Lung (tissue), 12 donors: ENCODE measurements around the gene SYK. TPM values are rescaled to one million over a fixed set of nuclear protein-coding genes. Genes with fewer than 3 reads are reported as not detected.

Source experiments
- ATAC-seq: fragments of 200-7000 bp; cut with Tn5 transposase; one replicate; pipeline ENCODE4 v1.9.1; 2020; ENCODE audit warnings: moderate number of reproducible peaks; ENCODE audit not compliant: insufficient read depth, low FRiP score
- DNase-seq, 3 donors: peaks; one replicate each; pipeline ENCODE4 v3.0.0-alpha.2; 2013 to 2017
- H3K27ac ChIP-seq, 2 donors: one replicate each; pipeline ENCODE4 v1.5.1; 2013; ENCODE audit warnings: mild to moderate bottlenecking in 2 of 2, moderate library complexity in 2 of 2, control low read depth in 1 of 2, inconsistent platforms in 1 of 2, low read depth in 1 of 2, low read length in 1 of 2
- H3K27me3 ChIP-seq, 3 donors: one replicate each; pipeline ENCODE4 v1.5.1; 2013; ENCODE audit warnings: low read length in 2 of 3; ENCODE audit not compliant: control insufficient read depth in 3 of 3, insufficient read depth in 3 of 3
- H3K36me3 ChIP-seq, 4 donors: one replicate each; pipeline ENCODE4 v1.5.1; 2013; ENCODE audit warnings: low read length in 4 of 4, mild to moderate bottlenecking in 1 of 4, moderate library complexity in 1 of 4; ENCODE audit not compliant: control insufficient read depth in 4 of 4, insufficient read depth in 4 of 4
- H3K4me1 ChIP-seq, 5 donors: one replicate each; pipeline ENCODE4 v1.5.1; 2013; ENCODE audit warnings: low read length in 5 of 5, mild to moderate bottlenecking in 2 of 5, moderate library complexity in 1 of 5; ENCODE audit not compliant: control insufficient read depth in 5 of 5, insufficient read depth in 5 of 5
- H3K4me3 ChIP-seq: one replicate; pipeline ENCODE4 v1.5.1; 2013; ENCODE audit warnings: mild to moderate bottlenecking, control low read depth, moderate library complexity
- H3K9ac ChIP-seq, 2 donors: one replicate each; pipeline ENCODE4 v1.5.1; 2013; ENCODE audit warnings: low read length in 2 of 2, control low read depth in 1 of 2; ENCODE audit not compliant: insufficient read depth in 1 of 2
- H3K9me3 ChIP-seq, 4 donors: one replicate each; pipeline ENCODE4 v1.5.1; 2013; ENCODE audit warnings: low read length in 3 of 4, mild to moderate bottlenecking in 1 of 4, moderate library complexity in 1 of 4; ENCODE audit not compliant: control insufficient read depth in 4 of 4, insufficient read depth in 3 of 4
- CTCF ChIP-seq: IDR thresholded peaks from 2 replicates; pipeline ENCODE4 v1.5.1; 2012; ENCODE audit warnings: mild to moderate bottlenecking; ENCODE audit errors: control extremely low read depth, extremely low read depth
- WGBS, 2 donors: extraction: QIAGEN DNeasy Blood & Tissue Kit; methylation state at CpG; one replicate each; pipeline ENCODE4 v1.1.7; 2013; 5-methylcytosine and 5-hydroxymethylcytosine counted together
- polyA plus RNA-seq, 2 donors: library from polyadenylated mRNA; stranded (reverse); fragments of 200-250 nt; gene quantifications; one replicate each; pipeline ENCODE4 v1.2.1, GENCODE V29; 2013
- total RNA-seq, 2 donors: library from RNA; depleted of rRNA in 1 of 2; stranded (reverse); fragments of >200 nt in 1 of 2; gene quantifications; one replicate each; pipeline ENCODE4 v1.2.1, GENCODE V29; 2014 to 2021
- donor health status: control.
- donor health status: control.
- donor health status: Bipolar disorder and iron deficiency.
- donor health status: healthy.
- donor health status: DM: yes; HTN: yes; CAD: no.

Gene SYK
- total and polyA plus RNA-seq, 4 donors = 13.7 to 71.6 (median 35.0) TPM

GRCh38 chr9:90888941-90889340 lies 87.3 kb downstream of the SYK start:
- peaks cover 0 to 6% (median 1%) of the 10 kb centered on the region in 4 donors for H3K9me3 ChIP-seq
- no peak for ATAC-seq
- no peak for DNase-seq
- H3K4me3 ChIP-seq = no peak overlapping the region
- no peak overlapping the region for H3K27ac ChIP-seq
- 93% methylated on average over 8 of the region's 8 CpGs for WGBS, 2 donors
- H3K36me3 ChIP-seq = peaks cover 0 to 12% (median 0%) of the 10 kb centered on the region in 4 donors
- TF ChIP-seq CTCF = no peak
- peaks cover 0 to 8% (median 0%) of the 10 kb centered on the region in 5 donors for H3K4me1 ChIP-seq
- H3K27me3 ChIP-seq = no peaks in the 10 kb centered on the region
- no peak overlapping the region for H3K9ac ChIP-seq

- TF ChIP-seq CTCF = no peak
- Histone ChIP-seq H3K9ac (no peak overlapping the region), H3K27me3 (no peaks in the 10 kb centered on the region), H3K36me3 (peaks cover 0 to 14% (median 0%) of the 10 kb centered on the region in 4 donors), H3K4me1 (peaks cover 0 to 8% (median 0%) of the 10 kb centered on the region in 5 donors), H3K27ac (no peak overlapping the region), H3K9me3 (peaks cover 0 to 6% (median 1%) of the 10 kb centered on the region in 4 donors), H3K4me3 (no peak overlapping the region)
- ATAC-seq = no peak
- 83 to 91% methylated on average over 10 of the region's 10 CpGs for WGBS, 2 donors
- no peak for DNase-seq
These were observed 88.7 kb downstream of the SYK start for GRCh38 chr9:90890146-90890810.

GRCh38 chr9:90891308-90892040 lies 89.9 kb downstream of the SYK start:
- Histone ChIP-seq H3K9me3 (peaks cover 0 to 3% (median 0%) of the 10 kb centered on the region in 4 donors), H3K27me3 (no peaks in the 10 kb centered on the region), H3K9ac (no peak overlapping the region), H3K27ac (no peak overlapping the region), H3K4me3 (no peak overlapping the region), H3K4me1 (peaks cover 0 to 8% (median 0%) of the 10 kb centered on the region in 5 donors), H3K36me3 (peaks cover 0 to 15% (median 0%) of the 10 kb centered on the region in 4 donors)
- DNase-seq (peak in 2 of 3 donors; percentile 38 to 43), ATAC-seq (no peak)
- 92 to 93% methylated on average over 8 of the region's 8 CpGs for WGBS, 2 donors
- TF ChIP-seq CTCF = no peak
